ENCODE measurements around the gene BCOR. TPM values are rescaled to one million over a fixed set of nuclear protein-coding genes. Genes with fewer than 3 reads are reported as not detected.

BCOR gene
- total RNA-seq, 1 experiment from 2014 or later = 0.68 TPM

- no peak overlapping the region for H2AFZ ChIP-seq
- TF ChIP-seq CTCF (conservative IDR thresholded peaks at IDR 0.05) (no peak), EZH2 (IDR thresholded peaks at IDR 0.05; ENCODE audit: low read depth) (no peak)
- DNase-seq = no peak
- H3K79me2 ChIP-seq (ENCODE audit: low read depth) = peaks cover 94% of the 10 kb centered on the region
- no peaks in the 10 kb centered on the region for H3K4me1 ChIP-seq (replicated peaks; ENCODE audit: insufficient read depth)
- no peaks in the 10 kb centered on the region for H3F3A ChIP-seq (ENCODE audit: insufficient read depth, low read depth)
- H3K27ac ChIP-seq = no peak overlapping the region
- no peaks in the 10 kb centered on the region for H3K9me2 ChIP-seq (ENCODE audit: insufficient read depth)
- CTCF ChIA-PET = no interaction called here
- POLR2A ChIA-PET (ENCODE audit: unreplicated experiment) = no interaction called here
- H4K20me1 ChIP-seq (ENCODE audit: insufficient read depth) = 0 out of 2 replicates have a peak, but pooled peaks cover 8% of the 10 kb centered on the region
- H3K36me3 ChIP-seq (ENCODE audit: low read depth) = no peaks in the 10 kb centered on the region
- H3K27me3 ChIP-seq (ENCODE audit: insufficient read depth, low read depth) = no peaks in the 10 kb centered on the region
- intact Hi-C loops (cut with micrococcal nuclease; ENCODE audit: unreplicated experiment) = no loop called here
- BruUV-seq (replicated peaks) = no TSS peak
- no peak overlapping the region for H3K4me2 ChIP-seq
- H3K4me3 ChIP-seq = no peak overlapping the region
- H3K9me3 ChIP-seq (ENCODE audit: insufficient read depth, low read depth) = no peaks in the 10 kb centered on the region
Observed at GRCh38 chrX:40090050-40090804, 7.5 kb downstream of the BCOR start.

GRCh38 chrX:40088803-40089540, 8.8 kb downstream of the BCOR start:
- Histone ChIP-seq H4K20me1 (ENCODE audit: insufficient read depth) (0 out of 2 replicates have a peak, but pooled peaks cover 8% of the 10 kb centered on the region), H3K36me3 (ENCODE audit: low read depth) (no peaks in the 10 kb centered on the region), H3F3A (ENCODE audit: insufficient read depth, low read depth) (no peaks in the 10 kb centered on the region), H3K4me3 (no peak overlapping the region), H3K27me3 (ENCODE audit: insufficient read depth, low read depth) (no peaks in the 10 kb centered on the region), H3K9me2 (ENCODE audit: insufficient read depth) (no peaks in the 10 kb centered on the region), H3K4me2 (no peak overlapping the region), H3K27ac (no peak overlapping the region), H3K9me3 (ENCODE audit: insufficient read depth, low read depth) (no peaks in the 10 kb centered on the region), H3K79me2 (ENCODE audit: low read depth) (peaks cover 95% of the 10 kb centered on the region), H2AFZ (no peak overlapping the region), H3K4me1 (replicated peaks; ENCODE audit: insufficient read depth) (peaks cover 8% of the 10 kb centered on the region)
- CTCF ChIA-PET = no interaction called here
- TF ChIP-seq CTCF (conservative IDR thresholded peaks at IDR 0.05) (no peak), EZH2 (IDR thresholded peaks at IDR 0.05; ENCODE audit: low read depth) (no peak)
- no TSS peak for BruUV-seq (replicated peaks)
- POLR2A ChIA-PET (ENCODE audit: unreplicated experiment) = no interaction called here
- DNase-seq = no peak
- intact Hi-C loops (cut with micrococcal nuclease; ENCODE audit: unreplicated experiment) = loop anchor here (5.0 kb wide), 1 partner anchor 178 kb away; no protein-coding TSS in a partner anchor

- Histone ChIP-seq H3K4me1 (replicated peaks; ENCODE audit: insufficient read depth) (peaks cover 10% of the 10 kb centered on the region), H2AFZ (no peak overlapping the region), H3K9me3 (ENCODE audit: insufficient read depth, low read depth) (no peaks in the 10 kb centered on the region), H3K27me3 (ENCODE audit: insufficient read depth, low read depth) (no peaks in the 10 kb centered on the region), H3K79me2 (ENCODE audit: low read depth) (peaks cover 95% of the 10 kb centered on the region), H4K20me1 (ENCODE audit: insufficient read depth) (0 out of 2 replicates have a peak, but pooled peaks cover 3% of the 10 kb centered on the region), H3K27ac (no peak overlapping the region), H3K4me2 (no peak overlapping the region), H3K4me3 (no peak overlapping the region), H3F3A (ENCODE audit: insufficient read depth, low read depth) (no peaks in the 10 kb centered on the region), H3K36me3 (ENCODE audit: low read depth) (no peaks in the 10 kb centered on the region), H3K9me2 (ENCODE audit: insufficient read depth) (no peaks in the 10 kb centered on the region)
- intact Hi-C loops (cut with micrococcal nuclease; ENCODE audit: unreplicated experiment) = loop anchor here (5.0 kb wide), 1 partner anchor 179 kb away; no protein-coding TSS in a partner anchor
- POLR2A ChIA-PET (ENCODE audit: unreplicated experiment) = no interaction called here
- no peak for TF ChIP-seq CTCF (conservative IDR thresholded peaks at IDR 0.05)
- TF ChIP-seq EZH2 (IDR thresholded peaks at IDR 0.05; ENCODE audit: low read depth) = no peak
- no peak for DNase-seq
- no TSS peak for BruUV-seq (replicated peaks)
- CTCF ChIA-PET = no interaction called here
Observed at GRCh38 chrX:40088299-40088625, 9.5 kb downstream of the BCOR start.

Data from PC-9 (cell line).